CD4-positive, alpha-beta memory T cell (primary cell): Measurements from ENCODE around the gene KIF3C. TPM values are rescaled to one million over a fixed set of nuclear protein-coding genes. Genes with fewer than 3 reads are reported as not detected.
"Not testable (repeated sequence)": the region's sequence is repeated elsewhere in the genome, so short reads cannot be mapped to it uniquely, and the experiment has no call there.

ENCODE experiments used
- CTCF ChIA-PET: fragments of 350-600 bp; sonication (Branson Sonifier 250); formaldehyde crosslinking; loops from one replicate; lab custom pipeline; 2021; ENCODE audit warnings: inconsistent platforms; ENCODE audit not compliant: partially characterized antibody; lab: Charles Lee
- POLR2A ChIA-PET: fragments of 350-600 bp; sonication (Branson Sonifier 250); formaldehyde crosslinking; loops from one replicate; lab custom pipeline; 2021; ENCODE audit not compliant: partially characterized antibody; lab: Charles Lee
- DNase-seq, 5 donors: peaks; one replicate each; pipeline versions ENCODE4 v3.0.0 to v3.0.0-alpha.2; 2020 to 2022; ENCODE audit warnings: mixed read lengths in 1 of 5
- H3K27ac ChIP-seq: one replicate; pipeline ENCODE4 v1.7.0; 2013; ENCODE audit warnings: low read depth, low read length
- H3K27me3 ChIP-seq: 2 replicates; pipeline ENCODE4 v1.7.0; 2013; ENCODE audit warnings: mild to moderate bottlenecking, low read length, moderate library complexity; ENCODE audit not compliant: insufficient read depth
- H3K36me3 ChIP-seq: 2 replicates; pipeline ENCODE4 v1.7.0; 2013; ENCODE audit warnings: mild to moderate bottlenecking, low read length, moderate library complexity; ENCODE audit not compliant: insufficient read depth
- H3K4me1 ChIP-seq: 2 replicates; pipeline ENCODE4 v1.7.0; 2013; ENCODE audit warnings: mild to moderate bottlenecking, low read length, moderate library complexity; ENCODE audit not compliant: insufficient read depth
- H3K4me3 ChIP-seq, 2 donors: one replicate each; pipeline ENCODE4 v1.7.0; 2013; ENCODE audit warnings: low read length in 2 of 2, mild to moderate bottlenecking in 1 of 2
- H3K9me3 ChIP-seq, 2 donors: one replicate each; pipeline ENCODE4 v1.7.0; 2013; ENCODE audit warnings: low read length in 2 of 2, control low read depth in 1 of 2; ENCODE audit not compliant: control insufficient read depth in 1 of 2
- H3K27ac Mint-ChIP-seq, 7 donors: one replicate each; pipeline ENCODE4 v1.8.0; 2020 to 2021; ENCODE audit warnings: mixed read lengths in 7 of 7, mild to moderate bottlenecking in 6 of 7, inconsistent platforms in 3 of 7, moderate library complexity in 3 of 7
- H3K27me3 Mint-ChIP-seq, 2 donors: one replicate each; pipeline ENCODE4 v1.8.0; 2020 to 2021; ENCODE audit warnings: mixed read lengths in 2 of 2
- H3K36me3 Mint-ChIP-seq, 2 donors: one replicate each; pipeline ENCODE4 v1.8.0; 2020 to 2021; ENCODE audit warnings: mixed read lengths in 2 of 2, inconsistent platforms in 1 of 2, mild to moderate bottlenecking in 1 of 2
- H3K4me1 Mint-ChIP-seq, 4 donors: one replicate each; pipeline ENCODE4 v1.8.0; 2020 to 2021; ENCODE audit warnings: mixed read lengths in 4 of 4, mild to moderate bottlenecking in 1 of 4
- H3K4me3 Mint-ChIP-seq, 8 donors: one replicate each; pipeline ENCODE4 v1.8.0; 2020 to 2021; ENCODE audit warnings: mixed read lengths in 8 of 8, mild to moderate bottlenecking in 7 of 8, moderate library complexity in 6 of 8, inconsistent platforms in 3 of 8
- H3K9me3 Mint-ChIP-seq, 8 donors: one replicate each; pipeline ENCODE4 v1.8.0; 2020 to 2021; ENCODE audit warnings: mixed read lengths in 8 of 8, mild to moderate bottlenecking in 5 of 8, inconsistent platforms in 3 of 8, moderate library complexity in 1 of 8
- intact Hi-C: fragments of 100-400 bp; cut with micrococcal nuclease; formaldehyde crosslinking; loops from one replicate; pipeline ENCODE4 v1.15.1; 2023
- polyA plus RNA-seq, 2 donors: library from polyadenylated mRNA; unstranded; fragments of 300-500 nt; fragmentation: Illumina TruSeq; gene quantifications; one replicate each; pipeline ENCODE4 v1.2.3, GENCODE V29; 2021
- total RNA-seq, 2 experiments: library from RNA; stranded (reverse); gene quantifications; one replicate each; pipeline ENCODE4 v1.2.3, GENCODE V29; 2021

The KIF3C gene
- total and polyA plus RNA-seq, 4 experiments from 2014 or later = 0.46 to 5.1 (median 3.4) TPM

GRCh38 chr2:25998816-25999383 lies 16.6 kb upstream of the KIF3C start:
- intact Hi-C loops, H3K4me1 ChIP-seq: not testable (repeated sequence)

GRCh38 chr2:25996844-25997243 lies 14.5 kb upstream of the KIF3C start:
- no peaks in the 10 kb centered on the region for H3K27me3 Mint-ChIP-seq
- POLR2A ChIA-PET = no interaction called here
- H3K9me3 Mint-ChIP-seq = peaks cover 0 to 2% (median 0%) of the 10 kb centered on the region in 8 donors
- no peak overlapping the region for H3K4me3 Mint-ChIP-seq
- intact Hi-C loops = no loop called here
- Histone ChIP-seq H3K27ac (no peak overlapping the region), H3K27me3 (no peaks in the 10 kb centered on the region), H3K36me3 (no peaks in the 10 kb centered on the region), H3K4me1 (peaks cover 1% of the 10 kb centered on the region), H3K4me3 (no peak overlapping the region), H3K9me3 (no peaks in the 10 kb centered on the region)
- CTCF ChIA-PET = no interaction called here
- no peak overlapping the region for H3K27ac Mint-ChIP-seq
- H3K4me1 Mint-ChIP-seq = peaks cover 2 to 12% (median 5%) of the 10 kb centered on the region in 4 donors
- no peak for DNase-seq
- no peaks in the 10 kb centered on the region for H3K36me3 Mint-ChIP-seq

More at GRCh38 chr2:25998816-25999383, 16.6 kb upstream of the KIF3C start:
- H3K9me3 Mint-ChIP-seq, H3K27ac ChIP-seq, H3K36me3 Mint-ChIP-seq, H3K27ac Mint-ChIP-seq, H3K4me3 ChIP-seq, DNase-seq, H3K27me3 ChIP-seq, H3K9me3 ChIP-seq, H3K4me1 Mint-ChIP-seq, H3K27me3 Mint-ChIP-seq, POLR2A ChIA-PET, CTCF ChIA-PET, H3K4me3 Mint-ChIP-seq, H3K36me3 ChIP-seq: not testable (repeated sequence)

GRCh38 chr2:25994509-25994908 lies 12.2 kb upstream of the KIF3C start:
- Histone ChIP-seq H3K27me3 (no peaks in the 10 kb centered on the region), H3K9me3 (no peaks in the 10 kb centered on the region), H3K4me3 (no peak overlapping the region), H3K27ac (no peak overlapping the region), H3K4me1 (peaks cover 9% of the 10 kb centered on the region), H3K36me3 (no peaks in the 10 kb centered on the region)
- ChIA-PET CTCF (no interaction called here), POLR2A (no interaction called here)
- Mint-ChIP-seq H3K27me3 (no peaks in the 10 kb centered on the region), H3K4me3 (no peak overlapping the region), H3K36me3 (no peaks in the 10 kb centered on the region), H3K27ac (no peak overlapping the region), H3K4me1 (peaks cover 6 to 16% (median 10%) of the 10 kb centered on the region in 4 donors), H3K9me3 (peaks cover 0 to 2% (median 0%) of the 10 kb centered on the region in 8 donors)
- DNase-seq = no peak
- intact Hi-C loops = loop anchor here (5.0 kb wide), 1 partner anchor 583 kb away; no protein-coding TSS in a partner anchor

GRCh38 chr2:25993049-25993448 lies 10.8 kb upstream of the KIF3C start:
- Histone ChIP-seq H3K4me1 (peaks cover 9% of the 10 kb centered on the region), H3K9me3 (no peaks in the 10 kb centered on the region), H3K27me3 (no peaks in the 10 kb centered on the region), H3K27ac (no peak overlapping the region), H3K36me3 (no peaks in the 10 kb centered on the region), H3K4me3 (no peak overlapping the region)
- DNase-seq = no peak
- ChIA-PET CTCF (interaction anchor here (1.0 to 4.1 kb wide), 4 partner anchors 16 to 152 kb away, joined by 3 to 70 read pairs (median 4); no protein-coding TSS in a partner anchor), POLR2A (interaction anchor here (1.4 kb wide), 1 partner anchor 40 kb away, joined by 3 read pairs; the partner anchor contains the start of gene RAB10)
- H3K36me3 Mint-ChIP-seq = no peaks in the 10 kb centered on the region
- intact Hi-C loops = loop anchor here (5.0 kb wide), 1 partner anchor 584 kb away; no protein-coding TSS in a partner anchor
- H3K27me3 Mint-ChIP-seq = no peaks in the 10 kb centered on the region
- no peaks in the 10 kb centered on the region for H3K9me3 Mint-ChIP-seq
- no peak overlapping the region for H3K4me3 Mint-ChIP-seq
- H3K27ac Mint-ChIP-seq = peak overlapping the region in 2 of 7 donors; percentile 31 to 87
- H3K4me1 Mint-ChIP-seq = peaks cover 6 to 14% (median 10%) of the 10 kb centered on the region in 4 donors

GRCh38 chr2:25992556-25992955 lies 10.3 kb upstream of the KIF3C start:
- Histone ChIP-seq H3K27me3 (no peaks in the 10 kb centered on the region), H3K9me3 (no peaks in the 10 kb centered on the region), H3K4me1 (peaks cover 9% of the 10 kb centered on the region), H3K36me3 (no peaks in the 10 kb centered on the region), H3K4me3 (no peak overlapping the region), H3K27ac (no peak overlapping the region)
- no peak for DNase-seq
- peak overlapping the region in 1 of 8 donors; percentile 15 for H3K4me3 Mint-ChIP-seq
- H3K27ac Mint-ChIP-seq = peak overlapping the region in 2 of 7 donors; percentile 11 to 26
- ChIA-PET POLR2A (interaction anchor here (1.4 kb wide), 1 partner anchor 41 kb away, joined by 3 read pairs; the partner anchor contains the start of gene RAB10), CTCF (interaction anchor here (1.4 to 4.1 kb wide), 2 partner anchors 41 to 153 kb away, joined by 3 to 70 read pairs; no protein-coding TSS in a partner anchor)
- H3K9me3 Mint-ChIP-seq = no peaks in the 10 kb centered on the region
- no peaks in the 10 kb centered on the region for H3K36me3 Mint-ChIP-seq
- H3K27me3 Mint-ChIP-seq = no peaks in the 10 kb centered on the region
- intact Hi-C loops = loop anchor here (5.0 kb wide), 1 partner anchor 585 kb away; no protein-coding TSS in a partner anchor
- peaks cover 6 to 14% (median 10%) of the 10 kb centered on the region in 4 donors for H3K4me1 Mint-ChIP-seq

GRCh38 chr2:25991965-25992364 lies 9.7 kb upstream of the KIF3C start:
- Mint-ChIP-seq H3K27ac (peak overlapping the region in 4 of 7 donors; percentile 11 to 78 (median 47)), H3K36me3 (no peaks in the 10 kb centered on the region), H3K4me3 (peak overlapping the region in 4 of 8 donors; percentile 27 to 86 (median 68)), H3K4me1 (peaks cover 6 to 14% (median 10%) of the 10 kb centered on the region in 4 donors), H3K27me3 (no peaks in the 10 kb centered on the region), H3K9me3 (no peaks in the 10 kb centered on the region)
- Histone ChIP-seq H3K4me3 (no peak overlapping the region), H3K27ac (no peak overlapping the region), H3K27me3 (no peaks in the 10 kb centered on the region), H3K4me1 (peaks cover 9% of the 10 kb centered on the region), H3K36me3 (no peaks in the 10 kb centered on the region), H3K9me3 (no peaks in the 10 kb centered on the region)
- intact Hi-C loops = loop anchor here (1.0 to 5.0 kb wide), 7 partner anchors 41 to 585 kb away; no protein-coding TSS in a partner anchor
- DNase-seq = no peak
- ChIA-PET POLR2A (interaction anchor here (0.8 to 1.0 kb wide), 5 partner anchors 10 to 252 kb away, joined by 3 to 6 read pairs (median 5); partner anchors contain the start of genes KIF3C and RAB10), CTCF (interaction anchor here (0.5 to 4.1 kb wide), 29 partner anchors 9 to 586 kb away, joined by 3 to 70 read pairs (median 3); partner anchors contain the start of genes KIF3C and RAB10)

- H3K36me3 Mint-ChIP-seq = no peaks in the 10 kb centered on the region
- H3K27me3 ChIP-seq = no peaks in the 10 kb centered on the region
- H3K4me1 ChIP-seq = peaks cover 9% of the 10 kb centered on the region
- peaks cover 6 to 14% (median 10%) of the 10 kb centered on the region in 4 donors for H3K4me1 Mint-ChIP-seq
- no peak overlapping the region for H3K27ac Mint-ChIP-seq
- CTCF ChIA-PET = interaction anchor here (0.7 kb wide), 1 partner anchor 156 kb away, joined by 3 read pairs; no protein-coding TSS in a partner anchor
- H3K9me3 ChIP-seq = no peaks in the 10 kb centered on the region
- no peaks in the 10 kb centered on the region for H3K27me3 Mint-ChIP-seq
- H3K4me3 Mint-ChIP-seq = no peak overlapping the region
- no peak overlapping the region for H3K4me3 ChIP-seq
- H3K9me3 Mint-ChIP-seq = no peaks in the 10 kb centered on the region
- DNase-seq = no peak
- H3K36me3 ChIP-seq = no peaks in the 10 kb centered on the region
- POLR2A ChIA-PET = no interaction called here
- intact Hi-C loops = no loop called here
- H3K27ac ChIP-seq = no peak overlapping the region
Observed at GRCh38 chr2:25989154-25989553, 6.9 kb upstream of the KIF3C start.
